HEK293T (cell line): ENCODE results near the gene DNER.

Experiments used
- ARNT ChIP-seq: fragments of 450-650 bp; IDR thresholded peaks from 2 replicates; pipeline ENCODE4 v1.6.1; 2017; ENCODE audit warnings: mild to moderate bottlenecking
- BHLHE40 ChIP-seq: fragments of 450-650 bp; IDR thresholded peaks from 2 replicates; pipeline ENCODE4 v1.6.1; 2016; ENCODE audit warnings: mild to moderate bottlenecking, moderate library complexity, borderline replicate concordance
- CTBP1 ChIP-seq: fragments of 450-650 bp; IDR thresholded peaks from 2 replicates; pipeline ENCODE4 v1.6.1; 2016; ENCODE audit warnings: borderline replicate concordance
- ELF4 ChIP-seq: fragments of 450-650 bp; IDR thresholded peaks from 2 replicates; pipeline ENCODE4 v1.6.1; 2017; ENCODE audit warnings: antibody characterized with exemption
- FOXA1 ChIP-seq: fragments of 450-650 bp; IDR thresholded peaks from 2 replicates; pipeline ENCODE4 v1.6.1; 2016; ENCODE audit warnings: mild to moderate bottlenecking
- FOXK2 ChIP-seq: fragments of 450-650 bp; IDR thresholded peaks from 2 replicates; pipeline ENCODE4 v1.6.1; 2016; ENCODE audit warnings: mild to moderate bottlenecking
- FOXM1 ChIP-seq: fragments of 450-650 bp; IDR thresholded peaks from 2 replicates; pipeline ENCODE4 v1.6.1; 2017; ENCODE audit warnings: mild to moderate bottlenecking, borderline replicate concordance
- HDGF ChIP-seq: fragments of 450-650 bp; IDR thresholded peaks from 2 replicates; pipeline ENCODE4 v1.6.1; 2017; ENCODE audit warnings: antibody characterized with exemption, borderline replicate concordance
- L3MBTL2 ChIP-seq: fragments of 450-650 bp; conservative IDR thresholded peaks from 2 replicates; pipeline ENCODE4 v1.6.1; 2016; ENCODE audit warnings: mild to moderate bottlenecking
- NFRKB ChIP-seq: fragments of 450-650 bp; IDR thresholded peaks from 2 replicates; pipeline ENCODE4 v1.6.1; 2016; ENCODE audit warnings: mild to moderate bottlenecking, moderate library complexity
- SP1 ChIP-seq: fragments of 450-650 bp; IDR thresholded peaks from 2 replicates; pipeline ENCODE4 v1.6.1; 2017
- SUZ12 ChIP-seq: fragments of 450-650 bp; IDR thresholded peaks from 2 replicates; pipeline ENCODE4 v1.6.1; 2016; ENCODE audit warnings: mild to moderate bottlenecking
- TARDBP ChIP-seq: fragments of 450-650 bp; IDR thresholded peaks from 2 replicates; pipeline ENCODE4 v1.6.1; 2016

GRCh38 chr2:229407170-229407569, 307.2 kb downstream of the DNER start:
- TF ChIP-seq BHLHE40 (no peak), SP1 (no peak), CTBP1 (no peak), FOXA1 (no peak), FOXM1 (no peak), FOXK2 (no peak), HDGF (no peak), TARDBP (no peak), SUZ12 (no peak), ELF4 (no peak), NFRKB (no peak), L3MBTL2 (no peak), ARNT (no peak)
